A549 treated with GW870086 at 1 μM for 4 hours (cell line): ENCODE data around the gene TOPORS. TPM values are rescaled to one million over a fixed set of nuclear protein-coding genes. Genes with fewer than 3 reads are reported as not detected.

ENCODE experiments used
- total RNA-seq: library from RNA; stranded (reverse); fragments of 200-300 nt; extraction: Qiagen RNA extraction; gene quantifications from 5 replicates; pipeline ENCODE4 v1.2.3, GENCODE V29; 2022; ENCODE audit warnings: low read depth

The TOPORS gene
- total RNA-seq, result 10.1 to 12.6 TPM (median 12.3 TPM) in 5 replicates

DNA sequence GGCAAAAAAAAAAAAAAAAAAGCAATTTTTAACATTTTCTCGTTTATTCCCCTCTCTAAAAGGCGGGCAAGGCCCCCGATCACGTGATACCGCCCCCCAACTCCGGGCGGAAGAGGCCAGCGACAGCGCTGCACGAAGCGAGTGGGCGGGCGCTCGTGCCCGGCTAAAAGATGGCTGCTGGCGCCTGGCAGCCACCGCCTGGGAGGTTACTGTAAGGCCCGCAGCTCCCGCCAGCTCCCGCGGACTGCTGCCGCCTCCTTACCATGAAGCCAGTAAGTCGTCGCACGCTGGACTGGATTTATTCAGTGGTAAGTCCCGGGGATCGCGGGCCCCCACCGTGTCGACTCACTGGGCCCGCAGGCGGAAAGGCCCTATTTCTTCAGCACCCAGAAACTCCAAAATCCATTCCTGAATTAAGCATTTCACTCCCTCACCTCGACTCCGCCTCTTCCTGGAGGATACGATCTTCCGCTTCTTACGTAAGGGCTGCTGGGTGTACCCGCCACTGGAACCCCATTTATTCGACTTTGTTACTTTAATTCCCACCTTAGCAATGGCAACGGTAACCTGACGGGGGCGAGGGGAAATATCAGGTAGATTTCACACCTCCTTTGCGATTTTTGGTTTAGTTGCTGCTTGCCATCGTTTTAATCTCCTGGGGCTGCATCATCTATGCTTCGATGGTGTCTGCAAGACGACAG, at the start of gene TOPORS, which contains the start of gene SMIM27:
TSS of gene TOPORS (minus strand) at position 415 of the 701 bp plus-strand sequence. CDS start at position 265, 150 bp downstream.
TSS of gene SMIM27 (plus strand) at position 156 of the 701 bp plus-strand sequence. CDS start at position 264, 108 bp downstream.

DNA sequence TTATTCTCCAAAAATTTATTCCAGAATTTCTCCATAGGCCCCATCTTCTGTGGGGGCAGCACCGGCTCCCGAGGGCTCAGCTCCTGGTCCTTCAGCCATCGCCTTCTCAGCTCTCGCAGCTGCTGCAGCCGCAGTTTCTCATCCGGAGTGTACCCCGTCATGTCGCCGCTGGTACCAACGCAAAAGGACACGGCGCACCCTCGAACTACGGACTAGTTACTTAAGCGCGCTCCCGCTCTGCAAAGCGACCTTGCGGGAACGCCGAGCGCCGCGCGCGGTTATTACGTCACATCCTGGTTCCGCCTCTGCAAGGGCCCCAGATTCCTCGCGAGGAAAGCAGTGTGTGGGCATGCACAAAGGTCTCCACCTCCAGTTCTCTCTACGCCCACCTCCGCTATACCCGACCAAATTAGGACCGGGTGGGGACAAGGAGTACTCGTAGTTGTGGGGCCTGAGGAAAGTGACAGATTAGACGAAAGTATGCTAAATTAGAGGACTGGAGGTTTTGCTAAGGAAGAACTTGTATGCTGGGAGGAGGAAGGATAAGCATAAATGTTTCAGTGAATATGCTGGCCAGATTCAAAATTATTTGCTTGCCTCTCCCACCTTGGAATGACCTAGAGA, 20.6 kb upstream of the TOPORS start, which contains the start of gene NDUFB6:
TSS of gene NDUFB6 (minus strand) at position 260 of the 624 bp plus-strand sequence. CDS start at position 161, 99 bp downstream.

DNA sequence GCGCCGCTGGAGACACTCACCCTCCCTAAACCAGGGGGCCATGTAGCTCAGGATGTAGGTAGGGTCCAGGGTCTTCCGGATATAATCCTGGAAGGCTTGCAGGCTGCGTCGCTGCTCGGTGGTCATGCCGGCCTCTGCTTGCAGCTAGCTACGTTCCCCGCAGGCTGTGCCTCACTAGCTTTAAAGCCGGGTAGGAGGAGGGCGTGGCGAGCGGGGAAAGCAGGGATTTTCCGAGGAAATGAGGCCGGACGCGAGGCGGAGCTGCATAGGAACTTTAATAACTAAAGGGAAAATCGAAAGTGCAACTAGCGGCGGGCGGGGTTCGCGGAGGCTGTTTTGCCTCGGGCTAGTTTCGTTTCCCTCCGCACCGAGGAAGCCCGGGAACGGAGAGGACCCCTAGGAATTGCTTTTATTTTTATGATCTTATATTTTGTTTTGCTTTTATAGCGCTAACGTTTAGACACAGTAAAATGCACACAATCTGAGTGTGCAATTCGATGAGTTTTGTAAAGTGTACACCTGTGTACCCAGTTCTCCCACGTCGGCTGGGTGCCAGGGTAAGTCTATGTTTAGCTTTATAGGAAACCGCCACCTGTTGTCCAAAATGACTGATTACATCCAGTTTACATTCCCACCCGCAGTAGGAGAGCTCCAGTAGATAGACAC, 26.2 kb downstream of the TOPORS start, which contains the start of gene RIGI:
TSS of gene RIGI (minus strand) at position 156 of the 666 bp plus-strand sequence. CDS start at position 126, 30 bp downstream.

Other genes starting within 250 kb of the TOPORS start
- gene ACO1, start 167.9 kb downstream of the TOPORS start, total RNA-seq, result 27.4 to 30.1 TPM (median 29.3 TPM) in 5 replicates
- 2.4 to 3.5 TPM (median 3.0 TPM) in 5 replicates for gene RIGI, start 26.4 kb downstream of the TOPORS start, total RNA-seq
- gene SMIM27, start 259 bp downstream of the TOPORS start, total RNA-seq, result 10.9 to 16.3 TPM (median 12.0 TPM) in 5 replicates
- 106 to 124 TPM (median 111 TPM) in 5 replicates for gene NDUFB6, start 20.6 kb upstream of the TOPORS start, total RNA-seq
- gene TAF1L, start 83.1 kb upstream of the TOPORS start, total RNA-seq, result 0.02 TPM in 1 of 5 replicates, not detected in the others
- gene TMEM215, start 231.0 kb upstream of the TOPORS start, total RNA-seq, result 0.03 TPM in 2 of 5 replicates, not detected in the others